ENCODE results near the gene SMARCD1.
A peak's percentile ranks its signal among the peaks of the same experiment; 100 is the strongest.

Gene SMARCD1

DNA sequence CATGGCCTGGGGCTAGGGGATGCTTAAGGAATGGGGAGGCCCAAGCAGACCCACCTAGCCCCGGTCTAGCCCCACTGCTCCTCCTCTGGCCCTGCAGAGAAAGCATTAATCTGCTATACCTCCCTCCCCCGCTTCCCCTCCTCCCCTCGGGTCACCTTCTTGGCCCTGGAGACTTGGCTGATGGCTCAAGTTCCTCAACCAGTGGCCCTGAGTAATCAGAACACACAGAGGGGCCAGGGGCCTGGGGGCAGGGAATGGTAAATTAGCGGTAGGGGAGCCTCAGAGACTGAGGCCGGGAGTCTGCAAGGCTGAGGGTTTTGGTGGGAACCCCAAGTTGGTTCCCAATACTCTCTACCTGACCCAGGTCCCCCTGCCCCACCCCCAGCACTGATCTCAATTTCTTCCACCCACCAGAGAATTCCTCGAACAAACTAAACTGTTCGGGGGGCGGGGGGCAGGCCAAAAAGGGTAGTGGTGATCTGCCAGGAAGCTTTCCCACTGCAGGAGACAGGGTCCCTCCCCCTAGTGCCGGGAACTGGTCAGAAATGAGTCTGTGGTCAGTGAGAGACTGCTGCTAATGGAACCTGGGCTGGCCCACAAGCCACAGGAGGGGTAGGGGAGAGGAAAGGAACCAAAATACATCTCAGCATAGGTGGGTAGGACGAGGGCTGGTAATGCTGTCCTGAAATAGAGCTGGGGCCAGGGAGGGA, 12.8 kb upstream of the SMARCD1 start:
- H3K27ac ChIP-seq (replicated peaks) = no peak overlapping the region
- H3K27me3 ChIP-seq (ENCODE audit: insufficient read depth, poor library complexity, severe bottlenecking) = no peaks in the 10 kb centered on the region
- H3K4me3 ChIP-seq (replicated peaks; ENCODE audit: insufficient read depth, low read length) = no peak overlapping the region
- no peak for DNase-seq (ENCODE audit: low read depth in 1 of 2, low spot score in 1 of 2)
- TF ChIP-seq SPI1 (IDR thresholded peaks at IDR 0.05; ENCODE audit: borderline replicate concordance, low read depth) = no peak

DNA sequence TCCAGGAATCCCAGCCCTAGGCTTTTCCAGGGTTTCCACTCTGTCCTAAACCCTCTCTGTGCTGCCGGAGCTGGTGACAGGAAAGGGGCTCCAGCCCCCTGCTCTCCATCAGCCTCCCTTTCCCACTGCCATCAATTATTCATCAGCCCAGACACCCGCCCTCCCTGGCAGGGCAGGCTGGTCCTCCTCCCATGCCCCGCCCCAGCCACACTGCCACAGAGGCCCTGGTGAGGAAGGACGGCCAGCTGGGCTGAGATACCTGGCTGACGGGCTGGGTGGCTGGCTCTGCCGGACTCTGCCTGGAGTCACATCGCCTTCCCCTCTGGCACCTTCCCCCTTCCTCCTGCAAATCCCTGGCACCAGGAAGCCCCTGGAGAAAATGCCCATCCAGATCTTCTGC, 11.9 kb upstream of the SMARCD1 start:
- Histone ChIP-seq H3K4me3 (replicated peaks; ENCODE audit: insufficient read depth, low read length) (no peak overlapping the region), H3K27me3 (ENCODE audit: insufficient read depth, poor library complexity, severe bottlenecking) (no peaks in the 10 kb centered on the region), H3K27ac (replicated peaks) (no peak overlapping the region)
- no peak for TF ChIP-seq POLR2AphosphoS5 (IDR thresholded peaks at IDR 0.05; ENCODE audit: low read depth)
- TF ChIP-seq SPI1 (IDR thresholded peaks at IDR 0.05; ENCODE audit: borderline replicate concordance, low read depth) = no peak
- TF ChIP-seq, protein P1, sequence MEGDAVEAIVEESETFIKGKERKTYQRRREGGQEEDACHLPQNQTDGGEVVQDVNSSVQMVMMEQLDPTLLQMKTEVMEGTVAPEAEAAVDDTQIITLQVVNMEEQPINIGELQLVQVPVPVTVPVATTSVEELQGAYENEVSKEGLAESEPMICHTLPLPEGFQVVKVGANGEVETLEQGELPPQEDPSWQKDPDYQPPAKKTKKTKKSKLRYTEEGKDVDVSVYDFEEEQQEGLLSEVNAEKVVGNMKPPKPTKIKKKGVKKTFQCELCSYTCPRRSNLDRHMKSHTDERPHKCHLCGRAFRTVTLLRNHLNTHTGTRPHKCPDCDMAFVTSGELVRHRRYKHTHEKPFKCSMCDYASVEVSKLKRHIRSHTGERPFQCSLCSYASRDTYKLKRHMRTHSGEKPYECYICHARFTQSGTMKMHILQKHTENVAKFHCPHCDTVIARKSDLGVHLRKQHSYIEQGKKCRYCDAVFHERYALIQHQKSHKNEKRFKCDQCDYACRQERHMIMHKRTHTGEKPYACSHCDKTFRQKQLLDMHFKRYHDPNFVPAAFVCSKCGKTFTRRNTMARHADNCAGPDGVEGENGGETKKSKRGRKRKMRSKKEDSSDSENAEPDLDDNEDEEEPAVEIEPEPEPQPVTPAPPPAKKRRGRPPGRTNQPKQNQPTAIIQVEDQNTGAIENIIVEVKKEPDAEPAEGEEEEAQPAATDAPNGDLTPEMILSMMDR (IDR thresholded peaks at IDR 0.05; ENCODE audit: insufficient read depth, low read length) = no peak
- no peak for TF ChIP-seq GABPA (IDR thresholded peaks at IDR 0.05; ENCODE audit: low read depth)
- TF ChIP-seq, protein P2, sequence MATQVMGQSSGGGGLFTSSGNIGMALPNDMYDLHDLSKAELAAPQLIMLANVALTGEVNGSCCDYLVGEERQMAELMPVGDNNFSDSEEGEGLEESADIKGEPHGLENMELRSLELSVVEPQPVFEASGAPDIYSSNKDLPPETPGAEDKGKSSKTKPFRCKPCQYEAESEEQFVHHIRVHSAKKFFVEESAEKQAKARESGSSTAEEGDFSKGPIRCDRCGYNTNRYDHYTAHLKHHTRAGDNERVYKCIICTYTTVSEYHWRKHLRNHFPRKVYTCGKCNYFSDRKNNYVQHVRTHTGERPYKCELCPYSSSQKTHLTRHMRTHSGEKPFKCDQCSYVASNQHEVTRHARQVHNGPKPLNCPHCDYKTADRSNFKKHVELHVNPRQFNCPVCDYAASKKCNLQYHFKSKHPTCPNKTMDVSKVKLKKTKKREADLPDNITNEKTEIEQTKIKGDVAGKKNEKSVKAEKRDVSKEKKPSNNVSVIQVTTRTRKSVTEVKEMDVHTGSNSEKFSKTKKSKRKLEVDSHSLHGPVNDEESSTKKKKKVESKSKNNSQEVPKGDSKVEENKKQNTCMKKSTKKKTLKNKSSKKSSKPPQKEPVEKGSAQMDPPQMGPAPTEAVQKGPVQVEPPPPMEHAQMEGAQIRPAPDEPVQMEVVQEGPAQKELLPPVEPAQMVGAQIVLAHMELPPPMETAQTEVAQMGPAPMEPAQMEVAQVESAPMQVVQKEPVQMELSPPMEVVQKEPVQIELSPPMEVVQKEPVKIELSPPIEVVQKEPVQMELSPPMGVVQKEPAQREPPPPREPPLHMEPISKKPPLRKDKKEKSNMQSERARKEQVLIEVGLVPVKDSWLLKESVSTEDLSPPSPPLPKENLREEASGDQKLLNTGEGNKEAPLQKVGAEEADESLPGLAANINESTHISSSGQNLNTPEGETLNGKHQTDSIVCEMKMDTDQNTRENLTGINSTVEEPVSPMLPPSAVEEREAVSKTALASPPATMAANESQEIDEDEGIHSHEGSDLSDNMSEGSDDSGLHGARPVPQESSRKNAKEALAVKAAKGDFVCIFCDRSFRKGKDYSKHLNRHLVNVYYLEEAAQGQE (IDR thresholded peaks at IDR 0.05; ENCODE audit: insufficient replicate concordance, low read depth) = no peak
- DNase-seq (ENCODE audit: low read depth in 1 of 2, low spot score in 1 of 2) = no peak

DNA sequence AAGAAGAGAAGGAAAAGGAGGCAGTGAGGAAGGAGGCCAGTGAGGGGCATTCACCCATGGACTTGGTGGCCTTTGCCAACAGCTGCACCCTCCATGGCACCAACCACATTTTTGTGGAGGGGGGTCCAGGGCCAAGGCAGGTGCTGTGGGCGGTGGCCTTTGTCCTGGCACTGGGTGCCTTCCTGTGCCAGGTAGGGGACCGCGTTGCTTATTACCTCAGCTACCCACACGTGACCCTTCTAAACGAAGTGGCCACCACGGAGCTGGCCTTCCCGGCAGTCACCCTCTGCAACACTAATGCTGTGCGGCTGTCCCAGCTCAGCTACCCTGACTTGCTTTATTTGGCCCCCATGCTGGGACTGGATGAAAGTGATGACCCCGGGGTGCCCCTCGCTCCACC, 11.4 kb upstream of the SMARCD1 start:
- no peak overlapping the region for H3K4me3 ChIP-seq (replicated peaks; ENCODE audit: insufficient read depth, low read length)
- DNase-seq (ENCODE audit: low read depth in 1 of 2, low spot score in 1 of 2) = no peak
- H3K27me3 ChIP-seq (ENCODE audit: insufficient read depth, poor library complexity, severe bottlenecking) = no peaks in the 10 kb centered on the region
- no peak overlapping the region for H3K27ac ChIP-seq (replicated peaks)
- TF ChIP-seq SPI1 (IDR thresholded peaks at IDR 0.05; ENCODE audit: borderline replicate concordance, low read depth) (no peak), GABPA (IDR thresholded peaks at IDR 0.05; ENCODE audit: low read depth) (no peak), POLR2AphosphoS5 (IDR thresholded peaks at IDR 0.05; ENCODE audit: low read depth) (no peak)
- TF ChIP-seq, protein P2 (IDR thresholded peaks at IDR 0.05; ENCODE audit: insufficient replicate concordance, low read depth) = no peak
- TF ChIP-seq, protein P1 (IDR thresholded peaks at IDR 0.05; ENCODE audit: insufficient read depth, low read length) = no peak

DNA sequence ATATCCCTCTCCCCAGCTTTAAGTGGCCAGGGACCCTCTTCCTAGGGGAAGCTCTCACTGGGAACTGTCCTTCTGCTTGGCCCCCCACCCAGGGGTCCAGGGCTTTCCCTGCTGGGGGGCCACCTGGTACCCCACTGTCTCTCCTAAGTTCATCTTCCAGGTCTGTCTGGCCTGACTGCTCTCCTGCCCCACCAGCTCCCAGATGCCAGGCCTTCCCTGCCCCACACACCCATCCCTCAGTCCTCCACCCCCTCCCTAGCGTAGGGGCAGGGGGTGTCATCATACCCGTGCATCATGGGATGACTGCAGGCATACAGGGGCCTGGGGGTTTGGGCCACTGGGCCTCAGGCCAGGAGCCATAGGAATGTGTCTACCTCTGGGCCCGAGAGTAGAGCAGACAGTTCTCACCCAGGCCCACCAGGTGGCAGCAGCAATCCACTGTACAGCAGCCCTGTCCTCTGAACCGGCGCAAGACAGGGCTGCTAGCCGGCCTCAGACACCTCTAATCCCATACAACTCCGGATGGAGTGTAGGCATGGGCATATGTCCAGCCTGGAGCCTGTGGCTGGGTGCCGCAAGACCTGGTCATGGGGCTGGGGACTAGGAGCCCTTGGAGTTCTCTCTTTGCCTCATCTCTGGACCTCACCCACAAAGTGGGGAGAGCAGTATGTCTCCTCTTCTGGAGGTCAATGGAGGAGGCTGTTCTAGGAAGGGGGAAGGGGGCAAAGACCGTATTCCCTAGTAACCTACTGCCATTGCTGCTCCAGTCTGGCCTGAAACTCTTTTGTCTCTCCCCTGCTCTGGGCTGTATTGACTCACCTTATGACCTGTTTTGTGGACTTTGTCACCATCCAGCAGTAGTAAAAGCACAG, 10.0 kb upstream of the SMARCD1 start:
- Histone ChIP-seq H3K27me3 (ENCODE audit: insufficient read depth, poor library complexity, severe bottlenecking) (no peaks in the 10 kb centered on the region), H3K27ac (replicated peaks) (no peak overlapping the region), H3K4me3 (replicated peaks; ENCODE audit: insufficient read depth, low read length) (no peak overlapping the region)
- DNase-seq (ENCODE audit: low read depth in 1 of 2, low spot score in 1 of 2) = peak in 1 of 2 experiments; percentile 78
- TF ChIP-seq, protein P1 (IDR thresholded peaks at IDR 0.05; ENCODE audit: insufficient read depth, low read length) = peak; percentile 91
- TF ChIP-seq SPI1 (IDR thresholded peaks at IDR 0.05; ENCODE audit: borderline replicate concordance, low read depth) = no peak

All from HL-60 (cell line).